IgD-negative memory B cell (primary cell): ENCODE measurements around the gene ATP10A. TPM values are rescaled to one million over a fixed set of nuclear protein-coding genes. Genes with fewer than 3 reads are reported as not detected.
"Not testable (repeated sequence)": the region's sequence is repeated elsewhere in the genome, so short reads cannot be mapped to it uniquely, and the experiment has no call there.

Source experiments
- H3K27ac Mint-ChIP-seq, 3 donors: one replicate each; pipeline ENCODE4 v1.8.0; 2020 to 2022; ENCODE audit warnings: mild to moderate bottlenecking in 3 of 3, mixed read lengths in 3 of 3, moderate library complexity in 1 of 3
- H3K27me3 Mint-ChIP-seq: one replicate; pipeline ENCODE4 v1.8.0; 2021; ENCODE audit warnings: mixed read lengths
- H3K36me3 Mint-ChIP-seq: one replicate; pipeline ENCODE4 v1.8.0; 2020; ENCODE audit warnings: mild to moderate bottlenecking, mixed read lengths
- H3K4me1 Mint-ChIP-seq, 3 donors: one replicate each; pipeline ENCODE4 v1.8.0; 2020 to 2022; ENCODE audit warnings: mixed read lengths in 3 of 3, mild to moderate bottlenecking in 1 of 3
- H3K4me3 Mint-ChIP-seq, 4 donors: one replicate each; pipeline ENCODE4 v1.8.0; 2020 to 2022; ENCODE audit warnings: mild to moderate bottlenecking in 4 of 4, mixed read lengths in 4 of 4, moderate library complexity in 3 of 4
- H3K9me3 Mint-ChIP-seq, 3 donors: one replicate each; pipeline ENCODE4 v1.8.0; 2020 to 2021; ENCODE audit warnings: mixed read lengths in 3 of 3, mild to moderate bottlenecking in 1 of 3
- polyA plus RNA-seq: library from polyadenylated mRNA; unstranded; fragments of 300-500 nt; fragmentation: Illumina TruSeq; gene quantifications from one replicate; pipeline ENCODE4 v1.2.3, GENCODE V29; 2021

The ATP10A gene
- polyA plus RNA-seq, 1 donor from 2014 or later, result 0.48 TPM

DNA sequence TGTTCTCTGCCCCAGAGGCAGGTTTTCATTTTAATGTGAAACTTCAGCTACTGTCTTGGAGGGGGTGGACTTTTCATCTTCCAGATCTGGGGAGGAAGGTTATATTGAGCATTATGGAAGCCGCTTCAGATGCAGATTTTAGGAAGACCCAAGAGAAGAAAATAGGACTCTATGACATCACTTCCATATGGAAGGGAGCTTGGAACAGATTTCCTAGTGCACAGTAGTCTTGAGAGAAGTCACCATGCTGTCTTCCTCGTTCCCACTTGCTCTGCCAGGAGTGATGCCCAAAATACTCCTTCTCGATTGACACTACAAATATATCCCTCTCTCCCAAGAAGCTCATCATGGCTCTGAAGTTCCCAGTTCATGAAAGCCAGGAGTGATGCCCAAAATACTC lies 197.2 kb downstream of the ATP10A start:
- Mint-ChIP-seq H3K9me3 (peaks cover 0 to 3% (median 0%) of the 10 kb centered on the region in 3 donors), H3K27ac (no peak overlapping the region), H3K27me3 (peaks cover 15% of the 10 kb centered on the region), H3K4me1 (peaks cover 0 to 2% (median 0%) of the 10 kb centered on the region in 3 donors), H3K4me3 (no peak overlapping the region), H3K36me3 (no peaks in the 10 kb centered on the region)

- Mint-ChIP-seq H3K36me3 (no peaks in the 10 kb centered on the region), H3K9me3 (peaks cover 0 to 3% (median 0%) of the 10 kb centered on the region in 3 donors), H3K4me3 (no peak overlapping the region), H3K27ac (no peak overlapping the region), H3K27me3 (peaks cover 4% of the 10 kb centered on the region), H3K4me1 (peaks cover 0 to under 1% (median 0%) of the 10 kb centered on the region in 3 donors)
Measured at GRCh38 chr15:25664761-25665160, 198.4 kb downstream of the ATP10A start.

GRCh38 chr15:25663515-25663914 lies 199.6 kb downstream of the ATP10A start:
- Mint-ChIP-seq H3K36me3 (no peaks in the 10 kb centered on the region), H3K4me1 (no peaks in the 10 kb centered on the region), H3K27ac (no peak overlapping the region), H3K4me3 (no peak overlapping the region), H3K9me3 (peaks cover 0 to 5% (median 2%) of the 10 kb centered on the region in 3 donors), H3K27me3 (peaks cover 2% of the 10 kb centered on the region)

GRCh38 chr15:25661898-25662297 lies 201.2 kb downstream of the ATP10A start:
- Mint-ChIP-seq H3K27me3 (peaks cover 10% of the 10 kb centered on the region), H3K36me3 (no peaks in the 10 kb centered on the region), H3K9me3 (peaks cover 0 to 5% (median 2%) of the 10 kb centered on the region in 3 donors), H3K4me3 (no peak overlapping the region), H3K27ac (no peak overlapping the region), H3K4me1 (no peaks in the 10 kb centered on the region)

GRCh38 chr15:25659251-25659650 lies 203.9 kb downstream of the ATP10A start:
- Mint-ChIP-seq H3K4me3 (no peak overlapping the region), H3K27me3 (peaks cover 12% of the 10 kb centered on the region), H3K27ac (no peak overlapping the region), H3K4me1 (no peaks in the 10 kb centered on the region), H3K9me3 (peaks cover 0 to 2% (median 2%) of the 10 kb centered on the region in 3 donors), H3K36me3 (no peaks in the 10 kb centered on the region)

DNA sequence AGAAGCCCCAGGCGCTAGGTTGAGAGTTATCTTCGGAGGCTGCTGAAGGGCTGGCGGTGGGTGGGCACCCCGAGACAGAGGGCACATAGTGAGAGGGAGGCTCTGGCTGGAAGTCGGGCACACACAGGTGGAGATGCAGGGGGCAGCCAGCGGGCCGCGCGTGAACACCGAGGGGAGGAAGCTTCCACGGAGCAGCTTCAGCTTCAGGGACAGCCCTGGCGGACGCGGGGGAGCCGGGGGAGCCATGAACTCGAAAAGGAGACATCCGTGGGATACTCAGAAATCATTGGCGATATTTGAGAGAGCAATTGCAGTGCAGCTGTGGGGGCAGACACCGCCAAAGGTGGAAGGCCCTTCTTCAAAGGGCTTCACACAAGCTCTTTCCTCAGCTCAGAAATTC lies 204.6 kb downstream of the ATP10A start:
- no peak overlapping the region for H3K4me3 Mint-ChIP-seq
- H3K36me3 Mint-ChIP-seq, result no peaks in the 10 kb centered on the region
- H3K27me3 Mint-ChIP-seq, result peaks cover 12% of the 10 kb centered on the region
- no peak overlapping the region for H3K27ac Mint-ChIP-seq
- H3K9me3 Mint-ChIP-seq, result peaks cover 0 to 2% (median 2%) of the 10 kb centered on the region in 3 donors
- no peaks in the 10 kb centered on the region for H3K4me1 Mint-ChIP-seq

GRCh38 chr15:25655207-25655948 lies 207.7 kb downstream of the ATP10A start:
- H3K9me3 Mint-ChIP-seq, result peaks cover 0 to 2% (median 2%) of the 10 kb centered on the region in 3 donors
- H3K27ac Mint-ChIP-seq, result no peak overlapping the region
- no peaks in the 10 kb centered on the region for H3K36me3 Mint-ChIP-seq
- H3K27me3 Mint-ChIP-seq, result peaks cover 12% of the 10 kb centered on the region
- H3K4me1 Mint-ChIP-seq, result peaks cover 0 to 2% (median 0%) of the 10 kb centered on the region in 3 donors
- no peak overlapping the region for H3K4me3 Mint-ChIP-seq

DNA sequence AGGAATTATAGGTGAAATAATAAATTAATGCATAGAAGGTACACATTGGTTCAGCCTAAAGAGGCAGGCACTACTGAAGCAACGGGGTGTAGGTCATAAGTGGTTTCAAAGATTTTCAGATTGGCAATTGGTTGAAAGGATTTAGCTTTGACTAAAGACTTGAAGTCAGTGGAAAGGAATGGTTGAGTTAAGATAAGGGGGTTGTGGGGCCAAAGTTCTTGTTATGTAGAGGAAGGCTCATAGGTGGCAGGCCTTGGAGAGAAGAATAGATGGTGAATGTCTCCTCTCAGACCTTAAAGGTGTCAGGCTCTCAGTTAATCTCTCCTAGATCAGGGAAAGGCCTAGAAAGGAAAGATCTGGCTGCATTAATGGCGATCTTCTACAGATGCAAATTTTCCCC lies 209.8 kb downstream of the ATP10A start:
- Mint-ChIP-seq H3K9me3 (no peaks in the 10 kb centered on the region), H3K27me3 (peaks cover 12% of the 10 kb centered on the region), H3K27ac (no peak overlapping the region), H3K36me3 (no peaks in the 10 kb centered on the region), H3K4me1 (peaks cover 0 to 2% (median 0%) of the 10 kb centered on the region in 3 donors), H3K4me3 (no peak overlapping the region)

DNA sequence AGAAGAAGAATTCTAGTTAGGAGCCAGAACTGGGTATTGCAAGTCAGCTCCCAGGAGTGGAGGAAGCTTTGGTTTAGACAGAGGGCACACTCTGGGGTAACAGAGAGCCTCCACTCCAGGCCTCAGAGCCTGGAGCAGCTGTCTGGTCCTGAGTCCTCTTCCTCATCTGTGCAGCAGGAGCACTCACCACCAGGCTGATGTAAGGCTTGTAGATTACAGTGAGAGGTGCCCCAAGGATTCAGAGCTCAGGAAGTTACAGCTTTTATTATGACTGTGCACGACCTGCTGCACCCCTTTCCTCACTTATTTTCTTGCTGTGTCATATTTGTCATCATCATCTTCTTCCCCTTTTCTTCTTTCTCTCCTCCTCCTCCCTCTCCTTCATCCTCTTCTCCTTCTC lies 210.4 kb downstream of the ATP10A start:
- H3K4me1 Mint-ChIP-seq, result peaks cover 0 to 2% (median 0%) of the 10 kb centered on the region in 3 donors
- no peaks in the 10 kb centered on the region for H3K9me3 Mint-ChIP-seq
- no peak overlapping the region for H3K4me3 Mint-ChIP-seq
- no peak overlapping the region for H3K27ac Mint-ChIP-seq
- no peaks in the 10 kb centered on the region for H3K36me3 Mint-ChIP-seq
- H3K27me3 Mint-ChIP-seq, result peaks cover 7% of the 10 kb centered on the region

DNA sequence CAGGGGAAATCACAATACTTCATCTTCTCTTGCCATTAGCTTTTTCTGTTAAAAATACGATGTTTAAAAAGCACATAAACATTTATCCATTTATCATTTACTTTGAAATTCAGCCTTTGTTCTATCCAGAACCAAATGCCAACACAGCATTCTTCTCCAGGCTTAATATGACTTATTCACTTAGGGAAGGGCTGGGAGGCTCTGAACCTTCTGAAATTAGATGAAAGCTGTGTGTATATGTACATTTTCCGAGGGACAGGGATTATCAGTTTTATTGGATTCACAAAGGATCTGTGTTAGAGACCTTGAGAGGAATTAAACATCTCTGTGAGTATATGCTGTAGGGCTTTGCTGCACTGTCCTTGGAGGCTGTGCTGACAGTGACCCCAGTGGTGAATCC lies 213.7 kb downstream of the ATP10A start:
- H3K27ac Mint-ChIP-seq, result no peak overlapping the region
- H3K27me3 Mint-ChIP-seq, result no peaks in the 10 kb centered on the region
- peaks cover 0 to 3% (median 0%) of the 10 kb centered on the region in 3 donors for H3K9me3 Mint-ChIP-seq
- no peak overlapping the region for H3K4me3 Mint-ChIP-seq
- peaks cover 0 to 2% (median 0%) of the 10 kb centered on the region in 3 donors for H3K4me1 Mint-ChIP-seq
- H3K36me3 Mint-ChIP-seq, result no peaks in the 10 kb centered on the region

DNA sequence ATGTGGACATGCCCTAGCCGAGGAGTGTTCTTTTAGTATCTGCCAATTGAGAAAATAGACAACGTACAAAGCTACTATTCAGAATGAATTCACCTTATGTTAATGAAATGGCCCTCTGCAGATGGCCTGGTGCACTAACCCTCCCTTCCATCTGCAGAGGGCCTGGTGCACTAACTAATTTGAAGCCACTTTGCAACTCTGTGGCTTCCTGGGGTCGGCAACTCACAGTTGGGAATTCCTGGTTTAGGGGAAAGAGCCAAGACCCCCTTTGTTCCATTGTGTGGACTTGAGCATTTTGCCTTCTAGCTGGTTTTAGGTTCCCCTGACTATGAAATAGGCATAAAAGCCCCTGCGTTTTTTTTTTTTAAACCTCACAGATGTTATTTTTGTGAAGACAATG lies 220.0 kb downstream of the ATP10A start:
- Mint-ChIP-seq H3K27ac (no peak overlapping the region), H3K4me1 (no peaks in the 10 kb centered on the region), H3K27me3 (peaks cover 5% of the 10 kb centered on the region), H3K4me3 (no peak overlapping the region), H3K36me3 (no peaks in the 10 kb centered on the region), H3K9me3 (peaks cover 0 to 4% (median 3%) of the 10 kb centered on the region in 3 donors)

GRCh38 chr15:25641762-25642161 lies 221.4 kb downstream of the ATP10A start:
- peaks cover 5% of the 10 kb centered on the region for H3K27me3 Mint-ChIP-seq
- H3K4me1 Mint-ChIP-seq, result no peaks in the 10 kb centered on the region
- H3K36me3 Mint-ChIP-seq, result no peaks in the 10 kb centered on the region
- peaks cover 0 to 4% (median 3%) of the 10 kb centered on the region in 3 donors for H3K9me3 Mint-ChIP-seq
- H3K27ac Mint-ChIP-seq, result no peak overlapping the region
- no peak overlapping the region for H3K4me3 Mint-ChIP-seq

- peaks cover 5% of the 10 kb centered on the region for H3K27me3 Mint-ChIP-seq
- H3K4me1 Mint-ChIP-seq, result no peaks in the 10 kb centered on the region
- peaks cover 0 to 4% (median 3%) of the 10 kb centered on the region in 3 donors for H3K9me3 Mint-ChIP-seq
- H3K36me3 Mint-ChIP-seq, result no peaks in the 10 kb centered on the region
- H3K27ac Mint-ChIP-seq, result no peak overlapping the region
- no peak overlapping the region for H3K4me3 Mint-ChIP-seq
Measured at GRCh38 chr15:25641361-25641760, 221.8 kb downstream of the ATP10A start.

DNA sequence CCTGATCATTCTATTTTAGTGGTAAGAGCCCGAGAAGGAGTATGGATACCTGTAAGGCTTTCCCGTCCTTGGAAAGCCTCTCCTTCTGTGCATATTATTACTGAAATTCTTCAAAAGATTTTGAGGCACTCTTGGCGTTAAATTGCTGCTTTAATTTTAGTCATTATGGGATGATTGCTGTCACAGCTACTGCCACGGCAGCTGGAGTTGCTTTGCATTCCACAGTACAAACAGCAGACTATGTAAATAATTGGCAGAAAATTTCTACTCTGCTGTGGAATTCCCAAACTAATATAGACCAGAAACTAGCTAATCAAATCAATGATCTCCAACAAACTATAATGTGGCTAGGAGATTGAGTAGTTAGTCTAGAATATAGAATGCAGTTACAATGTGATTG lies 222.2 kb downstream of the ATP10A start:
- not testable (repeated sequence) for H3K27me3 Mint-ChIP-seq, H3K27ac Mint-ChIP-seq, H3K36me3 Mint-ChIP-seq, H3K4me3 Mint-ChIP-seq, H3K4me1 Mint-ChIP-seq, H3K9me3 Mint-ChIP-seq

DNA sequence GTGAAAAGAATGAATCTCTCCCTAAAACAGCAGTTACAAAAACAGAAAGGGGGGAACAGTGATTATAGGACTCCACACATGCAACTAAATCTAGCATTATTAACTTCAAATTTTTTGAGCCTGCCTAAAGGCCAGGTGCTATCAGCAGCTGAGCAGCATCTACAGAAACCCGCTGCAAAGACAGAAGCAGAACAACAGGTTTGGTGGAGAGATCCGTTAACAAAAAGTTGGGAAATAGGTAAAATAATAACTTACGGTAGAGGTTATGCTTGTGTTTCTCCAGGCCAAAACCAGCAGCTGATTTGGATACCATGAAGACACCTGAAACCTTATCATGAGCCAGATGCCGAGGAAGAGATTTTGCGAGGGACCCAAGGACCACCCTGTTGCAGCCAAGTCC lies 222.7 kb downstream of the ATP10A start:
- no peak overlapping the region for H3K4me3 Mint-ChIP-seq
- peaks cover 5% of the 10 kb centered on the region for H3K27me3 Mint-ChIP-seq
- peaks cover 0 to 4% (median 0%) of the 10 kb centered on the region in 3 donors for H3K9me3 Mint-ChIP-seq
- H3K36me3 Mint-ChIP-seq, result no peaks in the 10 kb centered on the region
- no peaks in the 10 kb centered on the region for H3K4me1 Mint-ChIP-seq
- H3K27ac Mint-ChIP-seq, result no peak overlapping the region

- not testable (repeated sequence) for H3K4me1 Mint-ChIP-seq, H3K27me3 Mint-ChIP-seq, H3K9me3 Mint-ChIP-seq, H3K4me3 Mint-ChIP-seq, H3K36me3 Mint-ChIP-seq
- peak overlapping the region in 1 of 3 donors; percentile 26 for H3K27ac Mint-ChIP-seq
Measured at GRCh38 chr15:25636486-25636885, 226.6 kb downstream of the ATP10A start.
